HG02973 (cell line): Measurements from ENCODE around the gene MED13L.

Source experiments
- ATAC-seq: cut with Tn5 transposase; IDR thresholded peaks from one replicate; pipeline ENCODE4 v1.9.1; 2021; ENCODE audit warnings: moderate library complexity; ENCODE audit not compliant: unreplicated experiment

The MED13L gene

GRCh38 chr12:116277467-116278278 lies at the start of gene MED13L:
TSS of gene MED13L (minus strand) at chr12:116277693. CDS start at chr12:116277131, 562 bp downstream.
- peak; percentile 84 for ATAC-seq

- peak; percentile 89 for ATAC-seq
Measured at GRCh38 chr12:116325336-116325664, 47.8 kb upstream of the MED13L start.

GRCh38 chr12:116324654-116325335 lies 47.3 kb upstream of the MED13L start:
- no peak for ATAC-seq

- no peak for ATAC-seq
Measured at GRCh38 chr12:116323406-116324386, 46.2 kb upstream of the MED13L start.

- no peak for ATAC-seq
Measured at GRCh38 chr12:116321913-116322312, 44.4 kb upstream of the MED13L start.

GRCh38 chr12:116320791-116321217 lies 43.3 kb upstream of the MED13L start:
- no peak for ATAC-seq

- no peak for ATAC-seq
Measured at GRCh38 chr12:116319898-116320621, 42.6 kb upstream of the MED13L start.

GRCh38 chr12:116319233-116319897 lies 41.9 kb upstream of the MED13L start:
- ATAC-seq = no peak

GRCh38 chr12:116318576-116319232 lies 41.2 kb upstream of the MED13L start:
- ATAC-seq = no peak

- no peak for ATAC-seq
Measured at GRCh38 chr12:116317986-116318575, 40.6 kb upstream of the MED13L start.

GRCh38 chr12:116317139-116317538 lies 39.6 kb upstream of the MED13L start:
- no peak for ATAC-seq

- ATAC-seq = no peak
Measured at GRCh38 chr12:116314477-116314876, 37.0 kb upstream of the MED13L start.

- no peak for ATAC-seq
Measured at GRCh38 chr12:116313194-116313927, 35.9 kb upstream of the MED13L start.

- ATAC-seq = no peak
Measured at GRCh38 chr12:116310082-116310481, 32.6 kb upstream of the MED13L start.

- ATAC-seq = no peak
Measured at GRCh38 chr12:116309343-116309742, 31.9 kb upstream of the MED13L start.

GRCh38 chr12:116308647-116309046 lies 31.2 kb upstream of the MED13L start:
- no peak for ATAC-seq

GRCh38 chr12:116306968-116307367 lies 29.5 kb upstream of the MED13L start:
- no peak for ATAC-seq

GRCh38 chr12:116306506-116306905 lies 29.0 kb upstream of the MED13L start:
- ATAC-seq = no peak
